Left colon (tissue), 2 donors: Measurements from ENCODE around the gene SLC17A8. TPM values are rescaled to one million over a fixed set of nuclear protein-coding genes. Genes with fewer than 3 reads are reported as not detected.
"Not testable (repeated sequence)": the region's sequence is repeated elsewhere in the genome, so short reads cannot be mapped to it uniquely, and the experiment has no call there.

Experiments used
- ATAC-seq: fragments of 200-7000 bp; cut with Tn5 transposase; one replicate; pipeline ENCODE4 v1.9.1; 2020; ENCODE audit warnings: mild to moderate bottlenecking, moderate library complexity
- DNase-seq, 2 donors: peaks; one replicate each; pipeline ENCODE4 v3.0.0-alpha.2; 2020
- intact Hi-C, 2 donors: fragments of 100-400 bp; cut with DNase I in 1 of 2; cut with micrococcal nuclease in 1 of 2; formaldehyde crosslinking; loops; one replicate each; pipeline versions ENCODE4 v1.11.2 to v1.14.0; 2022; cut with DNase I, micrococcal nuclease
- total RNA-seq, 2 donors: library from RNA; stranded (reverse); fragmentation: NEBNext Ultra II Directional; extraction: Animal tissue kit (Norgen Biotek cat#: 25700); gene quantifications; one replicate each; pipeline ENCODE4 v1.2.1, GENCODE V29; 2021
- donor health status: DM: no; HTN: no; CAD: no.
- donor health status: DM: yes; HTN: yes; CAD: no.

The SLC17A8 gene
- total RNA-seq, 2 donors from 2014 or later, result 2.3 to 15.2 TPM

DNA sequence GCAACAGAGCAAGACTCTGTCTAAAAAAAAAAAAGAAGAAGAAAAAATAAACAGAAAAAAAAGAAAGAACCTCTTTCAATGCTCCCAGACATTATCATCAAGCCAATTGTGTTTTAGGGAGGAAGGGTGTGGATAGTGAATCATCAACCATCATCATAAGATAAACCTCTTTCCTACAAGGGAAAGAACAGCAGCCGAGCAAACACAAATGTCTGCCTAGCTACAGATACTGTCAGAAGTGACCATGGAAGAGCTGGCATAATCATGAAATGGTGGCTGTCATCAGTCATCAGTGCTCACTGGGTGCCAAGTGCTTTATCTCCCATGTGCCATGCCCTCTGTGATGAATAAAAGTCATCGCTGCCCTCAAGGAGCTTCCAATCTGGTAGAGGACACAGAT is 46.6 kb downstream of the SLC17A8 start:
- intact Hi-C loops, result no loop called here
- no peak for DNase-seq
- ATAC-seq, result peak; percentile 73

DNA sequence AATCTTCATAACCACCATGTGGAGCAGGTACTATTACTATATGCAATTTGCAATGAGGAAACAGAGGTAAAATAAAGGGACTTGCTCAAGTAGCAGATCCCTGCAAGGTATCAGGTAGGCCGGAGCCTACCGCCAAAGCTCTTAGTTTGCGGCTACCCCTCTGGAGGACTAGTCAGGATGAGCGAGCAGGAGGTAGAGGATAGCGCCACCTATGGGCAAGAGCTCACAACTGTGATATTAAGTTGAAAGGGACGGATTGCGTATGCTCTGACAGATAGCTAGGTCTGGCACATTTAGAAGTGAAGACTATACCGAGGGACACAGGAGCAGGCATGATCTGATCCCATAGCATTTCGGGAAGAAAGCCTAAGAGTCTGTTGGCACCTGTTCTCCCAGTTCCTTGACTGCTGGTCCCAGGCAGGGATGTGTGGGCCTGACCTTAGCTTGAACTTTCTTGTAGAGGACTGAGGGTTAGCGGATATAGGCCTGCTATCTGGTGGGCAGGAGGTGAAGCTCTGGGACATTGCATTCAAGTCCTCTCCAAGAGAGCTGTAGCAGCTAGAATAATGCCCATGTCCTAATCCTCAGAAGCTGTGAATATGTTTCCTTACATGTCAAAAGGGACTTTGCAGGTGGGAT is 48.0 kb downstream of the SLC17A8 start:
- no peak for DNase-seq
- intact Hi-C loops, result no loop called here
- no peak for ATAC-seq

DNA sequence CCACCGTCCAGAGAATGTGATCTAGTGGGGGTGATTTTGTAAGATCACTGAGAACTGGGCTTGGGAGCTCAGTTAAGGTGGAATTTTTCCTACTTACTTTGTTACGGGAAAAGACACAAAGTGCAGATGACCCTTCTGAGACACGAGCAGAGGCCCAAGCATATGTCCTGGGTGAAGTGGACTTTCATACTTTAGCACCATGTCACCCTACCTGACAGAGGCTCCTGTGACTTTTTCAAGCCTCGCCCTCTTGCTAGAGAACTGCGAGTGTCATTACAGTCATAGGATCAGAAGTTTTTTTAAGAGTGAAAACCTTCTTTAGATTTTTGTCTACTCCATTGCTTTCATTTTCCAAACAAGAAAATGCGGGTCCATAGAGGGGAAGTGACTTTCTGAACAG is 56.1 kb downstream of the SLC17A8 start:
- intact Hi-C loops, result no loop called here
- DNase-seq (no peak), ATAC-seq (peak; percentile 91)

DNA sequence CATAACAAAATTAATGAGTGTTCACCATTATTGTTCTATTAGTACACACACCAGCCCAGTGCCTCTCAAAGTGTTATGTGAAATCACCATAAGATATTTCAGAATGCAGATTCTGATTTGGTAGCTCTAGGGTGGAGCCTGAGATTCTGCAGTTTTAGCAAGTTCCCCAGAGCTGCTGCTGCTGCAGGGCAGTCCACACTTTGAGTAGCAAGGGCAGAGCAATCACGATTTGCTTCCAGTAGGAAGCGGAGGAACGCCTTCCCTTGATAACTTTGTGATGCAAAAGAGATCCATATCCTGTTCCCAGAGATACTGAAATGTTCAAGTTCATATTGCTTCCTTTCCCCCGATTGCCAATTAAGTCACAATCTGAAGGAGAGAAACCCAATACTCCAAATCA is 57.9 kb downstream of the SLC17A8 start:
- no peak for ATAC-seq
- intact Hi-C loops, result no loop called here
- DNase-seq, result no peak

DNA sequence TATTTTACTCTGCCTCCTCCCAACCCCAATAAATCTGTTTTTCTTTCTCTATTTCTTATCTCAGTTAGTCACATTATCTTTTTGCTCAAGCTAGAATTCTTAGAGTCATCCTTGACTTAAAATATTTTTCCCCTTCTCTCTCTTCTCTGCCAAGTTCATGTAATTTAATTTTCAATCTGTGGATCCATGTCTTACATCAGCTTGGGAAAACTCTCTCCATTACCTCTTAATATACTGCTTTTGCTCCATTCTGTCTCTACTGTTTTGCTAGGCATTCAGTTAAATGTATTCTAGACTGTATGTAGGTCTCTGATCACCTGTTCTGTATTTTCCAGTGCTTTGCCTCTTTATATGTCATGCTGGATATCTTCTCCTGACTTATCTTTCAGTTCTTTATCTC is 65.8 kb downstream of the SLC17A8 start:
- no peak for ATAC-seq
- intact Hi-C loops, result no loop called here
- no peak for DNase-seq

DNA sequence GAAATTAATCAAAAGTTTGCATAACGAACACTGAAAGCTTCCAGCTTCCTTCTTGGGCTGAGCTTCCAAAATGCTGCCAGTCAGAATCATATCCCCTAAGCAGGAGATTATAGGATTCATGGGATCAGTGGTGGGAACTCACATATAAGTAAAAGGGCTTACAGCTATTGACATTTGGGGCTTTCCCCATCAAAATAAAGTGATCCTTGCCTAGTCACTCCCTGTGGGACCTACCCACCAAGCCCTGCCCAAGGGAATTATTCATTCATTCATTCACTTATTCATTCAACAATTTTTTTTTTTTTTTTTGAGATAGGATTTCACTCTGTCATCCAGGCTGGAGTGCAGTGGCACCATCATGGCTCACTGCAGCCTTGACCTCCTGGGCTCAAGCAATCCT is 69.3 kb downstream of the SLC17A8 start:
- intact Hi-C loops, result no loop called here
- DNase-seq, result no peak
- no peak for ATAC-seq

DNA sequence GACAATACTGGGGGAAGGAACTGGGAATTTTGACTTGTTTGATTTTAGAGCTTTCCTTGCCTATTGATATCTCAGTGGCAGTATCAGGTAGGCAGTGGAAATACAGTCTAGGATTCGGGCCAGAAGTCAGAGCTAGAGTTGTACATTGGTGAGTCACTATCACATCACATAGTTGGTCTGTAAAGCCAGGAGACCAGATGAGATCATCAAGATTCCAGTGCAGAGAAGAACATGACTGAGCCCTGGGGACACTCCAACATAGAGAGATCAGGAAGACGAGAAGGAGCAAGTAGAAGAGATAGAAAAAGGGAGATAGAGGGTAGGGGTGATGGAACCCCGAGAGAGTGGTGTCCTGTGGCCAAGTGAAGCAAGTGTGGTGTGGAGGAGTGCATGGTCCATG is 70.2 kb downstream of the SLC17A8 start:
- ATAC-seq (peak; percentile 65), DNase-seq (no peak)

DNA sequence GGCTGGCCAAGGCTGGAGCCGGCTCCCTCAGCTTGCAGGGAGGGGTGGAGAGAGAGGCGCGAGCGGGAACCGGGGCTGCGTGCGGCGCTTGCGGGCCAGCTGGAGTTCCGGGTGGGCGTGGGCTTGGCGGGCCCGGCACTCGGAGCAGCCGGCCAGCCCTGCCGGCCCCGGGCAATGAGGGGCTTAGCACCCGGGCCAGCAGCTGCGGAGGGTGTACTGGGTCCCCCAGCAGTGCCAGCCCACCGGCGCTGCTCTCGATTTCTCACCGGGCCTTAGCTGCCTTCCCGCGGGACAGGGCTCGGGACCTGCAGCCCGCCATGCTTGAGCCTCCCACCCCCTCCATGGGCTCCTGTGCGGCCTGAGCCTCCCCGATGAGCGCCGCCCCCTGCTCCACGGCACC is 73.4 kb downstream of the SLC17A8 start:
- DNase-seq, ATAC-seq, intact Hi-C loops: not testable (repeated sequence)

More for the DNA sequence above, 70.2 kb downstream of the SLC17A8 start:
- intact Hi-C loops, result no loop called here

DNA sequence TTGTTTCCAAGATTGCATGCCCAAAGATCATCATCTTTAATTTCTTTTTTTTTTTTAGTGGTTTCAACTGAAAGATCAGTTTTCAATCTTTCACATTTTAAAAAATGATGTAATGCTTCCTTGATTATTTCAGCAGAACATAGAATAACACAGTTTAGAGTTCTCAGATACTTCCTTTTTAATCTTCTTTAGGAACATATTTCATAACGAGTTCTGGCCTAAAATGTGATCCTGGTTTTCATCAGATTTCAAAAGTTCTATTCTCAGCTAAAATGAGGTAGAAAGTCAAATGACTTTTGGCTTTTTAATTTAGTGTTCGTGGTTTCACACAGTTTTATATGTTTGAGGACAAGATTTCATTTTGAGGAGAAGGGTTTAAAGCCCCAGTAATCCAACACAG is 76.8 kb downstream of the SLC17A8 start:
- DNase-seq (no peak), ATAC-seq (no peak)
- intact Hi-C loops, result no loop called here

DNA sequence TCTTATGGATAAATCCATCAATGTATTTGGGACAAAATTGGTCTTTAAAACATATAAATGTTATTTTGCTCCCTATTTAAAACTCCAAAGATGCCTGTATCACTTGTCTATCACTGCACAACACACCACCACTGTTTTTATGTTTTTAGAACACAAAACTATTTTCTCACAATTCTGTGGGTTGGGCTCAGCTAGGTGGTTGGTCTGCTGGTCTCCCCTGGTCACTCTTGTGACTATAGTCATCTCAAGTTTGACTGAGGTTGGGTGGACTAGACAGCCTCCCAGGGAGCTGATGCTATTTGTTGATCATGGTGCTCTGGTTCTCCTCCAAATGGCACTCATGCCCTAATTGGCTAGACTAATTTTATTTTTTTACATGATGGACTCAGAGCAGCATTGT is 77.3 kb downstream of the SLC17A8 start:
- intact Hi-C loops, result no loop called here
- no peak for ATAC-seq
- DNase-seq, result no peak

DNA sequence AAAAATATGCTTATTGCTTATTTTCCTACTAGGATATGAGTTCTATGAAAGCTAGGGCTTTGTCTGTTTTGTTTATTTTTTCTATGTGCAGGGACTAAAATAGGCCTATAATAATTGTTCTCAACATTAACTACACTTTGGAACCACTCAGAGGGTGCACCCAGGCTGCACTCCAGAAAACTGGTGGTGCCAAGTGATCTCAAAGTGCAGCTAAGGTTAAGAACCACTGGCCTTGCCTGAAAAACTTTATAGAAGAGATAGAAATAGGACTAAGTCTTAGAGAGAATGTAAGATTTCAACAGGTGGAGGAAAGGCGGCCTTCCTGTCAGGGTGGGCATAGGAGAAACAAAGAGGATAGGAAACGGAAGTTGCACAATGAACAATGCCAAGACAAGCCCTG is 79.1 kb downstream of the SLC17A8 start:
- ATAC-seq (peak; percentile 49), DNase-seq (no peak)
- intact Hi-C loops, result no loop called here

DNA sequence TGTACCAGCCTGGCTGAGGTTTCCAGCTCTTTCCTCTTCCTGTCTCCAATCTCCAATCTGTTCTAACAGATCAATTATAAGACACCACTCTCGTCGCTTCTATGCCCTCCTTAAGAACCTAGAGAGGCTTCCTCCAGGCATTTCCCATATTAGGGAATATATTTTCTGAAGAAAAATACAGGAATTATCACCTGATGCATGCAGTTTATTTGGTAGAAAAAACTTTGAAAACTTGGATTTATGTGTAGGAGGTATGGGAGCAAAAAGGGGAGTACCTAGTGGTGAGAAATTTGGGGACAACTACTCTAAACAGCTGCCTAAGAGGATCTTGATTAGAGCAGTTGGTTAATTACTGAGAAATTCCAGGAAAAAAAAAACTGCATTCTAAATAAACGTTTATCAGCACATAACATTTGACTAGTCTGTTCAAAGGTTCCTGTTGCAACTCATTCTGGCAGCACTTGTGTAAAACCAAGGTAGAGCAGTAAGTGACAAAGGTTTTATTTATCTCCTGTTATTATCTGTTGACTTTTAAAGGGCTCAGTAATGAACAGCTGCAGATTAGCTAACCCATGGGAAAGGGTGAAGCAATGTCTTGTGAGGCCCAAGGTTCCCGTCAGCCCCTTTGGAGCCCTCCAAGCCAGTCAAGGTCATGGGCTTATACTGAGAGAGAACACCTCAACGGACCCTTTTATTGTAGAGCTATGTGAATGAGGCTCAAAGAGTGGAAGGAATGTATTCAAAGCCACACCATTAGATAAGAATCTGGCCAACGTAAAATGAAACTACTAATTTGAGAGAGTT is 80.4 kb downstream of the SLC17A8 start:
- intact Hi-C loops, result no loop called here
- DNase-seq (no peak), ATAC-seq (peak; percentile 94)

DNA sequence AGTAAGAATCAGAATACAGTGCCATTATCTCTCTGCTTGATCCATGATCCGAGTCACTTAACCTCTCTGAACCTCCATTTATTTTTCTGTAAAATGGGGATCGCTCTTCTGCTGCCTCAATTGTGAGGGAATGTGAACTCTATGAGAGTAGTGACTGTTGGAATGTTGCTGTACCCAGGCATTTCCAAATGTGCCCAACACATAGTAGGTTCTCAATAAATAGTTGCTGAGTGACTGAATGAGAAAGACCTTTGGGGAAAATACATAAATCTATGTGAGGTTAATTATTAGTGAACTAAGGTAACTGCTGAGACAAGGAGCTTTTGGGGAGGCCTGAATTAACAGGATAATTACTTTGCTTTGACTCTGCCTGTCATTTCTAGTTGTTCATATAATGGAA is 82.9 kb downstream of the SLC17A8 start:
- no peak for ATAC-seq

DNA sequence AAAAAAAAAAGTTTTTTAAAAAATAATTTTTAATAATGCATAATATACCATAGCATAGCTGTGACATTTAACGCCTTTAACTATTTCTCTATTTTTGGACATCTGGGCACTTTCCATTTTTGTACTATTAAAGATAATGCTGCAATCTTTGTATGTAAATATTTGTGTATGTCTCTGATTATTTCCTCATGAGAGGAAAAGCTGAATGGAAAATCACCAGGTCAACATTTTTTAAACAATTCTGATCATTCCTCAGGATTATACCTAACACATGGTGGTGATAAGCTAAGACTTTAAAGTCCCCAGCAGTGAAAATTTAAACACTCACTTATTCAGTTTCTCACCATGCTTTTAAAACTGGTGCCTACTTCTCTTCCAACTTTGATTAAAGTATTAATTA is 85.5 kb downstream of the SLC17A8 start:
- intact Hi-C loops, result no loop called here
- ATAC-seq, result no peak

More for the DNA sequence above, 82.9 kb downstream of the SLC17A8 start:
- DNase-seq, result no peak
- intact Hi-C loops, result no loop called here

DNA sequence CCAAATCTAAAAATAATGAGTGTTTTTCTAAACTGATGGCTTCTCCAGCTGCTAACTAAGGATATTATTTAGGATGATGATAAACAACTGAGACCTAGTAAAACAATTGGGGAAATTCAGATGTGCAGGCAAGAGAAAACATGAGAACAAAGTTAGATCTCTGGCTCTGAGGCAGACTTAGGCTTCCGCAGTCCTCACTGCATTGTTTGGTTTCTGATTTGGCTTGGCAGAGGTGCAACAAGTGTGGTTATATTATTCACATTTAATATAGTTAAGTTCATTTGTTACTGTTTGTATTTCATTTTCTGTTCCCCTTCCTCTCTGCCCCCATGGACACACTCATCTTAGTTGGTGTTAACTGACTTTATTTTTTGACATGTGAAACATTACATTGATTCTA is 86.6 kb downstream of the SLC17A8 start:
- intact Hi-C loops, result no loop called here
- DNase-seq (no peak), ATAC-seq (no peak)

More for the DNA sequence above, 85.5 kb downstream of the SLC17A8 start:
- no peak for DNase-seq

DNA sequence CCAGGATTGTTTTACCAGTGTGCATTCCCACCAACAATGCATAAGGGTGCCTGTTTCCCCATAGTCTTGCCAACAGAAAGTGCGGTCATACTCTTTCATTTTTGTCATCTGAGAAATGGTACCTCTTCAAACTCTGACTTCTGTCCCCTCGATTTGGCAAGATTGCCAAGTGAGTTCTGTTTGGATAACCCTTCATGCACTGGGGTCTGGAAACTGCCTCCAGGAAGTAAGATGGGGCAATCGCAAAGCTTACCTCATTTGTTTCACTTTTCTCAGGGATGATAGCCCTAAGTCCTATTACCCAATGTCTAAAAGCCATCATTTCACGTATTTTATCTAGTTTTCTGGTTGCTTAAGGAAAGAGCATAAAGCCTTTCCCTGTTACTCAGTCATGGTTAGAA is 88.2 kb downstream of the SLC17A8 start:
- DNase-seq (no peak), ATAC-seq (no peak)
- intact Hi-C loops, result no loop called here

DNA sequence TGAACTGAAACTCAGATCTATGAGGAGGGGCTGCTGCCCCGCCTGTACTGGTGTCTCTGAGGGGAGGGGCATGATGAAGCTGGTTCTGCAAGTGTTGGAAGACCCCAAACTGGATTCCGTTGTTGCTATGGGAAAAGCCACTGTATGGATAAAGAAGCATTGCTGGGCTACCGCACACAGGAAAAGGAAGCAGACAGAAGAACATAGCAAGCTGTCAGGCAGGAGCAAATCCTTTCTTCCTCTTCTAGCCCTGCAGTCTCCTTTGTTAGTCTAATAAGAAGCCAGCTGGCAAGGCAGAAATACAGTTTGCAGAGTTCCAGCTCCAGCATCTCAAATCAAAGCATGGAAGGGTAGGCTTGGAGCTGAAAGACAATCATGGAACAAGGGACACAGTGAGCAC is 90.5 kb downstream of the SLC17A8 start:
- ATAC-seq (no peak), DNase-seq (no peak)
- intact Hi-C loops, result no loop called here

DNA sequence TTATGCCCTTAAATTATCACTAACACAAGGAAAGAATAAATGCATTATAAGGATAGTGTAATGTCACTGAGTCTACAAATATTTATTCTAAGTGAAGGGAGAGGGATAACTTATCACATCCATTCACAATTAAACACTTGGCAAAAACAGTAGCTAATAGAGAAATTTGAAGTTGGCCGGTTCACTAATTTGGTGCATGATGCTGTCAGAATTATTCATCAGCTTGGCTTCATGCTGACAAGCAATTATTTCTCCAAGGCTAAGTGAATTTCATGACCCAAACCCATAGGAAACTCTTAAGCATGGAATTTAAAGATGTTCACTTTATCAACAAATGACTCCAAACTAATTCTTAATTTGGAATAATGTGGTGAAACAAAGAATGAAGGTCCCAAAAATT is 91.8 kb downstream of the SLC17A8 start:
- intact Hi-C loops, result no loop called here
- ATAC-seq (no peak), DNase-seq (no peak)

DNA sequence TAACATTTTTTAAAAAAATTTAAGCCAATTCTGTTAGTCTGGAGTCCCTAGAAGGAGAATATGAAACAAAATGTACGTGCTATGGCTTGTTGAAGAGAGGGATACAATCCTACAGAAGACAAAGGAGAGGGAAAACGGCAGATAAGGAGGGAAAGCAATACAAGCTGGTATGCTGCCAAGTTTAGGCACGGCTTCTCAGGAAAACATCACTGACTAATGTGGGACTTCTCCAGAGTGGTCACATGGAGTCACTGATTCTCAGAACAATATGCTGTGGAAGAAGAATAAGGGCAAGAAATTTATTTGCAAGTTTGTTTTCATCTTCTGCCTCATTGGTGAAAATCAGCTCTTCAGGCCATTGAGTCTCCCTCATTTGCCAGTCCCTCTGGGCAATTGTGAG is 93.9 kb downstream of the SLC17A8 start:
- no peak for DNase-seq
- intact Hi-C loops, result no loop called here
- no peak for ATAC-seq

DNA sequence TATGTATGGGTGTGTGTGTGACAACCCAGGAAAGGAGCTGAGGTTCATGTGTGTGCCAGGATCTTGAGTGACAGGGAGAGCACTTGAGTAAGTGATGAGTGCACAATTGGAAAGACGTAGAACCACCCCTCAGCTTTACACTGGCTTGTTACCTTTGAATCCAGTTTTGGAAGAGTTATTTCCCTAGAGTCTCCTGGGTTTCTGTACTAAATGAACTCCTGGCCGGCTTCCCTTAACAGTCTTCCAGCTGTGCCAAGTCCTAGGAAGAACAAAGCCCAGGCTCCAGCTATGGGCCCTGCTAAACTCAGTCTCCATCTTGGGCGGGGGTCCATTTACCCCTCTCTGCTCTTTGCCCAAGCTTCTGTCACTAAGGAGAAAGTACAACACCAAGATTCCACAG is 97.1 kb downstream of the SLC17A8 start:
- ATAC-seq (no peak), DNase-seq (no peak)
- intact Hi-C loops, result no loop called here

DNA sequence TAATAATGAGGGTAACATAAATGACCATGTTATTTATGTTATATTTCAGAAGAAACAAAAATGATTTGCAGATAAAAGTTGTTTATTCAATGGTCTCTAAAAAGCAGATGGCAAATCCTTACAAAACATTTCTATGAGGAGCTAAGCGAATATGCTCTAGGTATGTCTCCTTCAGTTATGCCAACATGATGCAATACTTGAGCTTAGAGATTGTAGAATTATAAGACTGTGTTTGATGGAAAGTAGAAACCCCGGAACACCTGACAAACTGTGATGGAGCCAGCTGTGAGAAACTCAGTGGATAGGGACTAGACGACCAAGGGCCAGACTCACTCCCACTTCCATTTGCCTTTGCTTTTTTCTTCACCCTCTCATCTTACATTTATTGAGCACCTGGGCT is 99.0 kb downstream of the SLC17A8 start:
- DNase-seq, result no peak
- ATAC-seq, result no peak
- intact Hi-C loops, result no loop called here
